ENCODE measurements around the gene USP34.

The USP34 gene

DNA sequence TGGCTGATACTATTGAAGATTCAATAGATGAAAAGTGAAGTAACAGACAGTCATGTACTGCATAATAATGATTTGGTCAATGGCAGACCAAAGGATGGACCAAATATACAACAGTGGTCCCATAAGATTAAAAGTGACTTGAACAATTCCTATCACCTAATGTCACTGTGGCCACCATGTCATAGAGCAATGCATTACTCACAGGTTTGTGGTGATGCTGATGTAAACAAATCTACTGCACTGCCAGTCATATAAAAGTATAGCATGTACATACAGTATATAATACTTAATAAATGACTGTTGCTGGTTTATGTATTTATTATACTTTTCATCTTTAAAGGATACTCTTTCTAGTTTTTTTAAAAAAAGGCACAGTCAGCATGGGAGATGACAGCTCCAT lies 99.9 kb downstream of the USP34 start:
- DNase-seq (ENCODE audit: low spot score): no peak

DNA sequence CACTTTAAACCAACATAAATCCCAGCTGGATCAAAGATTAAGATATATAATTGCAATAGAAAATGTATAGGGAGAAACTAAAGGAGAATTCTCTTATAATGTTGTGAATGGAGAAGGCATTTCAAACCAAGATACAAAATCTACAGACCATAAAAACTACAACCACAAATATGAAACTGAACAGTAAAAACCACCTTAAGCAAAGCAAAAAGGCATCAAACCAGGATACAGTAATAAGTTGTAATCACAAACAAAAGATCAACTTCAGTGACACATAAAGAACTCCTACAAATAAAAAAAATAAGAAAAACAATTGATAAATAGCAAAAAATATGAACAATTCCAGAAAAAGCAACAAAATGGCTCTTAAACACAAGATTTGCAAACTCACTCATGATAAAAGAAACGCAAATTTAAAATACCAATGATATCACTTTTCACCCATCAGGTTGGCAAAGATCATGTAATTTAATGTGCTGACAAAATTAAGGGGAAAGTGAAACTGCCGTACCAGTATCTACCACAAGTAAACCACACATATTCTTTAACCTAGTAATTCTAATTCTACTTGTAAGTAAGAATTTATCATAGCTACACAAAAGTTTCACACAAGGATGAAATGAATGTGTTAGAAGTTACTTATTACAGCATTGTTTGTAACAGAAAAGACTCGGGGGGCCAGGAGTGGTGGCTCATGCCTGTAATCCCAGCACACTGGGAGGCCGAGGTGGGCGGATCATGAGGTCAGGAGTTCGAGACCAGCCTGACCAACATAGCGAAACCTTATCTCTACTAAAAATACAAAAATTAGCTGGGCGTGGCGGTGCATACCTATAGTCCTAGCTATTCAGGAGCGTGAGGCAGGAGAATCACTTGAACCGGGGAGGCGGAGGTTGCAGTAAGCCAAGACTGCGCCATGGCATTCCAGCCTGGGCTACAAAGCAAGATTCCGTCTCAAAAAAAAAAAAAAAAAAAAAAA lies 101.9 kb downstream of the USP34 start:
- no peak for DNase-seq (ENCODE audit: low spot score)

DNA sequence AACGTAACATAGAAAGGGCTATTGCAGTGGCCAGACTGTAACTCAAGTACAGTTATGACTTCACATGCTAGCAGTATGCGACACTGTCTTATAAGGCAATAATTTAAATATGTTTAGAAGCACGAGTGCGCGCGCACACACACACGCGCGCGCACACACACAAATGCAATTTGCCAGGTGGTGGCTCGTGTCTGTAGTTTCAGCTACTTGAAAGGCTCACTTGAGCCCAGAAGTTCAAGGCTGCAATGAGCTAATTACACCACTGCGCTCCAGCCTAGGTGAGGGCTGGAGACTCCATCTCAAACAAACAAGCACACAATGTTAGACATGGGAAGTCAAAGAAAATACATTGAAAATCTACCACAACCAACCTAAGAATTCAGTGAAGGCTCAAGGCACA lies 103.7 kb downstream of the USP34 start:
- DNase-seq (ENCODE audit: low spot score): no peak

DNA sequence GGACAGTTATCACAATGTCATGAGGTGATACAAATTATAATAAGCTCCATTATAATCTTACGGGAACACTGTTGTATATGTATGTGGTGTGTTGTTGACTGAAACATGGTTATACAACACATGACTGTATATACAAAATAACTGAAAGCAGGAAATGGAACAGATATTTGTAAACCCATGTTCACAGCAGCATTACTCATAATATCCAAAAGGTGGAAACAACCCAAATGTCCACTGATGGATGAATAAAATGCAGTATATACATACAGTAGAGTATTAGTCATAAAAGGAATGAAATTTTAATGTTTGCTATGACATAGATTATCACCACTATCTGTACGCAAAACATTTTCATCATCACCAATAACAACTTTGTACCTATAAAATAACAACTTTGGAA lies 107.3 kb downstream of the USP34 start:
- DNase-seq (ENCODE audit: low spot score): no peak

DNA sequence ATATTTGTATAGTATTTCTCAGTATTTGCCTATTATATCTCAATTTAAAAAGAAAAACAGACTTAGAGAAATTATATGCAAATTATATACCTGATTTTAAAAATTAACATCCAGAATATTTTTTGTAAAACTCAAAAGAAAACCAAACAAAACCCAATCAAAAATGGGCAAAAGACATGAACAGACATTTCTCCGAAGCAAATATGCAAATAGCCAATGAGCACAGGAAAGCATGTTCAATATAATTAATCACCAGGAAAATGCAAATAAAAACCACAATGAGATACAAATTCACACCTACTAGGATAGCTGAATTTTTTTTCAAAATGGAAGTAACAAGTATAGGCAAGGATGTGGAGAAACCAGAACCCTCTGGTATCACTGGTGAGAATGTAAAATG lies 108.0 kb downstream of the USP34 start:
- no peak for DNase-seq (ENCODE audit: low spot score)

DNA sequence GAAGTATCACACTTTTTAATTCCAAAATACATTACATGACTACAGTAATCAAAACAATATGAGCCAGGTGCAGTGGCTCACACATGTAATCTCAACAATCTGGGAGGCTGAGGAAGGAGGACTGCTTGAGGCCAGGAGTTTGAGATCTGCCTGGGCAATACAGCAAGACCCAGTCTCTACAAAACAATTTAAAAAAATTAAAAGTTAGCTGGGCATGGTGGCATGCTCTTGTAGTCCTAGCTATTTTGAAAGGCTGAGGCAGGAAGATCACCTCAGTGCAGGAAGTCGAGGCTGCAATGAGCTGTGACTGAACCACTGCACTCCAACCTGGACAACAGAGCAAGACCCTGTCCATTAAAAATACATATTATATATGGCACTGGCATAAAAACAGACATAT lies 109.8 kb downstream of the USP34 start:
- no peak for DNase-seq (ENCODE audit: low spot score)

DNA sequence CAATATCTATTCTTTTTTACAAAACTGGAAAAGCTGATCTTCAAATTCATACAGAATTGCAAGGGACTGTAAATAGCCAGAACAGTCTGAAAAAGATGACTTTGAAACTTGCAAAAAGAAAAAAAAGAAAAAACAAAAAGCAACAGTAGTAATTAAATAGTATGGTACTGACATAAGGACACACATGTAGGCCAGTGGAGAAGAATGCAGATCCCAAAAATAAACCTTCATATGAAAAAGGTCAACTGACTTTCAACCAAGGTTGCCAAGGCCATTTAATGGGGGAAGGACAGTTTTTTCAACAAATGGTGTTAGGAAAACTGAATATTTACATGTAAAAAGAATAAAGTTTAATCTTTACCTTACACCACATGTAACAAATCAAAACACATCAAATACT lies 111.8 kb downstream of the USP34 start:
- no peak for DNase-seq (ENCODE audit: low spot score)

DNA sequence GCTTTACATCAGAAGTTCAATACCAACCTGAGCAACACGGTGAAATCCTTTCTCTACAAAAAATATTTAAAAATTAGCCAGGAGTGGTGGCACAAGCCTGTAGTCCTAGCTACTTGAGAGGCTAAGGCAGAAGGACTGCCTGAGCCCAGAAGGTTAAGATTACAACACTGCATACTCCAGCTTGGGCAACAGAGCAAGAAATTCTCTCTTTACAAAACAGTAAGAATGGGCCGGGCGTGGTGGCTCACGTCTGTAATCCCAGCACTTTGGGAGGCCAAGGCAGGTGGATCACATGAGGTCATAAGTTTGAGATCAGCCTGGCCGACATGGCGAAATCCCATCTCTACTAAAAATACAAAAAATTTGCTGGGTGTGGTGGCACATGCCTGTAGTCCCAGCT lies 113.2 kb downstream of the USP34 start:
- no peak for DNase-seq (ENCODE audit: low spot score)

DNA sequence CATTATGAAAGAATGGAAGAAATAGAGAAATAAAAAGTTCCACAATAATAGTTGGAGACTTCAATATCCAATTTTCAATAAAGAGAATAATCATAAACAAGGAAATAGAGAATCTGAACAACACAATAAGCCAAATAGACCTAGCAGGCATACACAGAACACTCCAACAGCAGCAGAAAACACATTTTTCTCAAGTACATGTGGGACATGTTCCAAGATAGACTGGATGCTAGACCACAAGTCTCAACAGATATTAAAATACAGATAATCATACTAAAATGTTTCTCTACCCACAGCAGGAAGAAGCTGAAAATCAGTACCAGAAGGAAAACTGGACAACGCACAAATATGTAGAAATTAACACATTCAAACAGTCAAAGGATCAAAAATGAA lies 113.9 kb downstream of the USP34 start:
- no peak for DNase-seq (ENCODE audit: low spot score)

DNA sequence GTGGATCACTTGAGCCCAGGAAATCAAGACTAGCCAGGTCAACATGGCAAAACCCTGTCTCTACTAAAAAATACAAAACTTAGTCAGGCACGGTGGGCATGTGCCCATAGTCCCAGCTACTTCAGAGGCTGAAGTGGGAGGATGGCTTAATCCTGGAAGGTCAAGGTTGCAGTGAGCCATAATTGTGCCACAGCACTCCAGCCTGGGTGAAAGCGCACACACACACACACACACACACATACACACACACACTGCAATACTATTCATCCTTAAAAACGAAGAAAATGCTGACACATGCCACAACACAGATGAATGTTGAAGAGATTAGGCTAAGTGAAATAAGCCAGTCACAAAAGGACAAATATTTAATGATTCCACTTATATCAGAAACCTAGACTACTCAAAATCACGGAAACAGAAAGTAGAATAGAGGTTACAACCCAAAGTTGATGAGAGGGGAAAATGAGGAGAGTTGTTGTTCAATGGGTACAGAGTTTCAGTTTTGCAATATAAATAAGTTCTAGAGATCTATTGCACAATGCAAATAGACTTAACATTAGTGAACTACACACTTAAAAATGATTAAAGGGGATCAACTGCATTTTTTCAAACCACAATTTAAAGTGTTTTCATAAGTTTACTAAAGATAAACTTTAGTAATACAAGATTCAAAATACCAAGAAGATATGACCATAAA lies 114.5 kb downstream of the USP34 start:
- DNase-seq (ENCODE audit: low spot score): no peak

DNA sequence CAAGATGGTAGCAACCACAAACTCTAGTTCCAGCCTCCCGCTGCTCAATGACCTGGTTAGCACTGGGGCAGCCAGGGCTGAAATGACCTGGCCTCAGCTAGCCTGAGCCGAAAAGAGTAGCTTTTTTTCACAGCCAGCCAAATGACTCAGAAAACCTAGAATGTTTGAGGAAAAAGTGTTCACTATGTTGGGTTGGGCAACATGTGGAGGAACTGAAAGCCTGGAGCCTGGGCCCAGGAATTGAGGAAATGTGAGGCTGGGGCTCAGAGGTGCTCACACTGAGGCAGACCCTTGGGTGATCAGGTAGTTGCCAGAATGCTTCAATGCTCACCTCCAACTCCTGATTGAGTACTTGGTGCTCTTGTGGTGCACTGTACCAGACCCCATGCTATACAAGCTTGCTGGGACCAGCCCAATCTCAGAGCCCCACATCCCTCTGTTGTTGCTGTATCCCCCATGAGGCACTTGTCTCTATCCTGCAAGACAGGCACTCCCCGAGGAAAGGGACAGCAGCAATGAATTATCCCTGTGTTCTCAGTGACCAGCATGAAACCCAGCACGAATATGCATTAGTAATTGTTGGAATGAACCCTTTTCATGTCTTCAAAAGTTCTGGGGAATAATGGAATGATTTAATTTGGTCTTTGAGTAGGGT lies 116.2 kb downstream of the USP34 start:
- DNase-seq (ENCODE audit: low spot score): no peak

DNA sequence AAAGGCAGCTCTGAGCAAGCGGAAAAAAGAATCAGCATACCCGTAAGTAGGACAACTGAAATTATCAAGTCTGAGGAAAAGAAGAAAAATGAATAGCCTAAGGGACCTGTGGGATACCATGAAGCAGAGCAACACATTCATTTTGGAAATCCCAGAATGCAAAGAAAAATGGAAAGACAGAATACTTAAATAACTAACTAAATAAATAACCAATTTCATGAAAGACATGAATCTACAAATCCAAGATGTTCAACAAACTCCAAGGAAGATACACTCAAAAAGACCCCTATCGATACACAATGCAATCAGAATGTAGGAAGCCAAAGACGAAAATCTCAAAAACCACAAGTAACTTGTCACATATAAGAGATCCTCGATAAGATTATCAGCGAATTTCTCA lies 117.0 kb downstream of the USP34 start:
- DNase-seq (ENCODE audit: low spot score): no peak

DNA sequence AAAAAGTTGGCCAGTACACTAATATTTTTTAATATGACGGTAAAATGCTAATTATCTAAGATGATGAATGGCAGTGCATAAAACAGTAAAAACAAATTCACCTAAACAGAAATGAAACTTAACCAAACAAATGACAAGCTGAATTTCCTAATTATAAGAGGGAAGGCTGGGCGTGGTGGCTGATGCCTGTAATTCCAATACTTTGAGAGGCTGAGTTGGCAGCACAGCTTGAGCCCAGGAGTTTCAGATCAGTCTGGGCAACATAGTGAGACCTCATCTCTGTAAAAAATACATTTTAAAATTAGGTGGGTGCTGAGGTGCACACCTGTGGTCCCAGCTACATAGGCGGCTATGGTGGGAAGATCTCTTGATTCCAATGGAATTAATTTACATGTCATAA lies 120.1 kb downstream of the USP34 start:
- no peak for DNase-seq (ENCODE audit: low spot score)

DNA sequence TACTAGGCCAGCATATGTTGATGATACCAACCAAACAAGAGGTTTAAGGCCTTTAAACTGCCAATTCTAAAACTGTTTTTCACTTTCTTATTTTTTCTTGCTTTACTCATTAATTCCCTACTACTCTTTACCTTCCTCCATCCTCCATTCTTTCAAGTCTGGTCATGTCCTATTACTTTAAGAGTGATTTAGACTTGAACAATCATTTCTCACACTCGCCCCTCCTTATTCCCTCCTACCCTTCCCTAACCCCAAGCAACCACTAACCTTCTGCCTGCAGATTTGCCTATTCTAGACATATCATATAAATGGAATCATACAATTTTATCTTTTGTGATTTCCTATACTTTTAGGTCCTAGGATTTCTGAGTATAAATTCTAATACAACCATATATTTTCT lies 127.7 kb downstream of the USP34 start:
- DNase-seq (ENCODE audit: low spot score): no peak

DNA sequence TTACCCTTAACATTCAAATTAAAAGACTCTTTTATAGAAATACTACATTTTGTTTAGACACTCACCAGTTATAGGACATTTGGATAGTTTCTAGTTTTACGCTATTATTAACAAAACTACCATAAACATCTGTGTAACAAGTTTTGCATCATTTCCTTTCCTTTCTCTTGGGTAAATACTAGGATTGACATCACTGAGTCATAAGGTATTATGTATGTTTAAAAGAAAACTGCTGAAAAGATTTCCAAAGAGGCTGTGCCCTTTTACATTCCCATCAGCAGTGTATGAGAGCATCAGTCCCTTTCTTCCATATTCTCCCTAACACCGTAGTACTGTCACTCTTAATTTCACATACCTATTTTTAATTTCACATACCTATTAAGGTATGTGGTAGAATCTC lies 130.6 kb downstream of the USP34 start:
- DNase-seq (ENCODE audit: low spot score): no peak

DNA sequence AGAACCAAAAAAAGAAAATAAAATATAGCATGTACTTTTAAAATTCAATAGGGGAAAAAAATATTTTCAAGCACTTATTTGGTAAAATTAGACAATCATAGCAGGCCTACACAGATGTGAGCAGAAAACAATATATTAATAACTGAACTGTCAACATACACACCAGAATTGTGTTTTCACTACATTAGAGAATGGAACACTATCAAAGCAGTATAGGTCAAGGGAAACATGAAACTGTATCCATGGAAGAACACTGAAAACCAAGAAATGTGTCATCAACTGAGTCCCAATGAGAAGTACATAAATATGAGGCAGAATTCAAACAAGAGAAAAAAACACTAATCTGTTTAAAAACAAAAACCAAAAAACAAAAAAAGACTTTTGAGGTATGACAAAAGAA lies 132.4 kb downstream of the USP34 start:
- DNase-seq (ENCODE audit: low spot score): no peak

DNA sequence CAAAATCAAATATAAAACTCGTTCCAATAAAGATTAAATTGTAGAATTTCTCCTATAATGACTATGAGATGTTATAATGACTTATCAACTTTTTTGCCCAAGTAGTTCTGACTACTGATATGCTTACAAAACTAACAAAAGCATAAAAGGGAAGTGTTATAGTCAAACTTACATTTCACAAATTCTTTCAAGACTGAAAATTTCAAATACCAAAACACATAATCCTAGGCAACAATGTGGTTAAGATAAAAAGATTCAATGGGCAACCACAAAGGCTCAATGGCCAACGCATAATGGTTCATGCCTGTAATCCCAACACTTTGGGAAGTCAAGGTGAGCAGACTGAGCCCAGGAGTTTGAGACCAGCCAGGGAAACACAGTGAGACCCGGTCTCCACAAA lies 135.7 kb downstream of the USP34 start:
- no peak for DNase-seq (ENCODE audit: low spot score)

DNA sequence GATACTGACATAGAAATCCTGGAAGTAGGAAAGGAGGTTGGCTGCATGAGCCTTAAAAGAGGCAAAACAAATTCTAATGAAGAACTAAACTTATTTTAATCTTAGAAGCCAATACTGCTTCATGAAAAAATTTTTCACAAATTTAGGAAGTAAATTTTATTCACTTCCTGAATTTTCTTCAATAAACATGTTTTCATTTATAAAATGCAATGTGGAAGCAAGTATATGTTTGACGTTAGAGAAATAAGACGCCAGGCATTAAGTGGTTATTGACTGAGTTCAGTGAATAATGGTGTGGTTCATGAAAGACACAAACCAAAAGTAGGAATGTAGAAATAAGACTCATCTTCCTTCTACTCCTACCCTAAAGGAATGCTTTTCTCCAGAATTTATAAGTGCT lies 136.4 kb downstream of the USP34 start:
- no peak for DNase-seq (ENCODE audit: low spot score)

DNA sequence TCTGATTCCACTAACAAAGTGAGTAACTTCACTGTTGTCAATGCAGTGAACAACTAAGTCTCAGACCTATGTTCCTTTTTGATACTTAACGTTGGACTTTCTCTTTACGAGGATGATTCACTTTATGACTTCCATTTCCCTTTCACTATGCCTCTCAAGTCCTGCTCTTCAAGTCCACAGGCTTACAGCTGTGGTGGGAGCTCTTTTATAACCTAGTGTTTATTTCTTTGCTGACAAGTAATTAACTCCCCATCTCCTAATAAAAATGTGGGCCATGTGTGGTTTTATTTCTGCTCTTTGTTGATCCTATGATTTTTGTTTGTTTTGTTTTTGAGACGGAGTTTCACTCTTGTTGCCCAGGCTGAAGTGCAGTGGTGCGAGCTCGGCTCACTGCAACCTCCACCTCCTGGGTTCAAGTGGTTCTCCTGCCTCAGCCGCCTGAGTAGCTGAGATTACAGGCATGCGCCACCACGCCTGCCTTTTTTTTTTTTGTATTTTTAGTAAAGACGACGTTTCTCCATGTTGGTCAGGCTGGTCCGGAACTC lies 142.1 kb downstream of the USP34 start:
- no peak for DNase-seq (ENCODE audit: low spot score)

DNA sequence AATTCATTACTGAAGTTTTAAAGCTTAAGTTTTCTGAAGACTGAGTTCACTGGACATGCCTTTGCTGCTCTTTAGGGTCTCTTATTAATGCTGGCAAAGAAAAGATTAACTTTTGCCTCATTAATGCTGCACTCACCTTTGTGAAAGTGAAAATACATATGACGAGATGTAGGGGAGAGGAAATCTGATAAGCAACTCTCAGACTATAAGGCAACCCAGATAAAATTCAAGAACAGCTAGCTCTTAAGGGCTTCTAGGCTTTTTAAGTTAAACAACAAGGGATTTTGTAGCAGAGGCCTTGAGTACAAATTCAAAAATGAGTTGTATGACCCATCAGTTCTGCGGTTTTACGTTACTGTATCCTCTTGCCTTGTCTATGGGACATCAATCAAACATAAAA lies 143.7 kb downstream of the USP34 start:
- DNase-seq (ENCODE audit: low spot score): no peak

DNA sequence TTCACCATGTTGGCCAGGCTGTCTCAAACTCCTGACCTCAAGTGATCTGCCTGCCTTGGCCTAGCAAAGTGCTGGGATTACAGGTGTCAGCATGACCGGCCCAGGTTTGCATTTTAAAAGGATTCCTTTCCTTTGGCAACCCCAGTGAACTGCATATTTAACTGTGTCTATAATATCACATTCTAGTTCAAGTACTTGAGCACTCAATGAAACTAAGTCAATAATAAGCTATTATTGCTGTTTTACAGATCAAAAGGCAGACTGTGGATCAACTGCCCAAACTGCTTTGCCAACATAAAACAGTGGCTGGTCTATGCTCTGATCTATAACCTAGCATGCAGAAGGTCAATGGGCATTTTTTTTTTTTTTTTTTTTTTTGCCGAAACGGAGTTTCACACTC lies 144.5 kb downstream of the USP34 start:
- DNase-seq (ENCODE audit: low spot score): no peak

DNA sequence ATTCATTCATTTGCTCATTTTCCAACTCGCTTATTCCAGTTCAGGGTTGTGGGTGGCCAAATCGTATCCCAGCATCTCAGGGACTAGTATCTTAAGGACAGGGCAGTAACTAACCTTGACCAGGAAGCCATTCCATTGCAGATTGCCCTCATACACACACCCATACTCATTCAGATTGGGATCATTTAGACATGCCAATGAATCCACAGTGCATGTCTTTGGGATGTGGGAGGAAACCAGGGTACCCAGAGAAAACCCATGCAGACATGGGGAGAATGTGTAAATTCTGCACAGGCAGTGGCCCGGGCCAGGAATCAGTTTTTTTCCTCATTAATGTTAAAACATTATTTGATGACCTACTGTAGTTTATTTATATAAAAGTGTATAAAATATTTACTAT lies 150.7 kb downstream of the USP34 start:
- DNase-seq (ENCODE audit: low spot score): no peak
